ENCODE measurements around the gene POMGNT2. TPM values are rescaled to one million over a fixed set of nuclear protein-coding genes. Genes with fewer than 3 reads are reported as not detected.

The POMGNT2 gene
- polyA plus RNA-seq, 1 of the 3 experiments (the other 2 are of a cell fraction) = 20.6 TPM

- TF ChIP-seq MAX (IDR thresholded peaks at IDR 0.05; ENCODE audit: low read depth) = no peak
- no peak for TF ChIP-seq EP300 (IDR thresholded peaks at IDR 0.05; ENCODE audit: borderline replicate concordance in 1 of 2, low read depth in 1 of 2, low read length in 1 of 2)
- TF ChIP-seq MEF2A (IDR thresholded peaks at IDR 0.05; ENCODE audit: borderline replicate concordance, low read depth) = no peak
- no peak for TF ChIP-seq SMC3 (IDR thresholded peaks at IDR 0.05; ENCODE audit: low read depth, low read length)
- no peak for TF ChIP-seq EZH2phosphoT487 (IDR thresholded peaks at IDR 0.05; ENCODE audit: borderline replicate concordance, low read depth)
- no peak for TF ChIP-seq REST (IDR thresholded peaks at IDR 0.05; ENCODE audit: low read depth, low read length)
- TF ChIP-seq IRF3 (IDR thresholded peaks at IDR 0.05; ENCODE audit: low read depth, low read length) = no peak
- TF ChIP-seq TEAD4 (IDR thresholded peaks at IDR 0.05; ENCODE audit: borderline replicate concordance, insufficient read depth) = no peak
- ChIA-PET CTCF (interaction anchor here (0.9 to 1.0 kb wide), 2 partner anchors 22 to 33 kb away, joined by 3 read pairs; no protein-coding TSS in a partner anchor), POLR2A (no interaction called here)
- H3K9ac ChIP-seq = no peak overlapping the region
- H3F3A ChIP-seq (replicated peaks; ENCODE audit: insufficient read depth) = no peaks in the 10 kb centered on the region
- no peaks in the 10 kb centered on the region for H3K79me2 ChIP-seq (ENCODE audit: insufficient read depth)
- no peak overlapping the region for H3K27ac ChIP-seq (ENCODE audit: low read depth in 2 of 2, low read length in 1 of 2)
- peaks cover 0 to 20% of the 10 kb centered on the region in 2 experiments; a peak in 2 of 4 replicates for H3K4me1 ChIP-seq (ENCODE audit: control insufficient read depth in 1 of 2, insufficient read depth in 2 of 2, low read depth in 1 of 2, low read length in 1 of 2)
- no peaks in the 10 kb centered on the region for H3K9me2 ChIP-seq
- no peaks in the 10 kb centered on the region for H4K20me1 ChIP-seq (ENCODE audit: insufficient read depth)
- no peak overlapping the region for H3K4me3 ChIP-seq (ENCODE audit: low read depth in 2 of 2, low read length in 1 of 2)
- no peak overlapping the region for H2AFZ ChIP-seq (ENCODE audit: low read depth)
- H3K36me3 ChIP-seq (replicated peaks in 1 of 2; ENCODE audit: control insufficient read depth in 1 of 2, insufficient read depth in 2 of 2, low read length in 1 of 2) = no peaks in the 10 kb centered on the region
- 22% methylated on average over 6 of the region's 8 CpGs for WGBS (ENCODE audit: low lambda C conversion rate)
- no peaks in the 10 kb centered on the region for H3K27me3 ChIP-seq (ENCODE audit: insufficient read depth)
- H3K9me3 ChIP-seq = no peaks in the 10 kb centered on the region
- DNase-seq = peak; percentile 44
- no peak overlapping the region for H3K4me2 ChIP-seq
Measured at GRCh38 chr3:43062564-43063040, 43.3 kb downstream of the POMGNT2 start.

GRCh38 chr3:43062040-43062563 is 43.8 kb downstream of the POMGNT2 start:
- Histone ChIP-seq H3K4me3 (ENCODE audit: low read depth in 2 of 2, low read length in 1 of 2) (no peak overlapping the region), H3K9me3 (no peaks in the 10 kb centered on the region), H3K4me2 (no peak overlapping the region), H3K4me1 (ENCODE audit: control insufficient read depth in 1 of 2, insufficient read depth in 2 of 2, low read depth in 1 of 2, low read length in 1 of 2) (peaks cover 0 to 20% of the 10 kb centered on the region in 2 experiments; a peak in 2 of 4 replicates), H3K36me3 (replicated peaks in 1 of 2; ENCODE audit: control insufficient read depth in 1 of 2, insufficient read depth in 2 of 2, low read length in 1 of 2) (no peaks in the 10 kb centered on the region), H2AFZ (ENCODE audit: low read depth) (no peak overlapping the region), H3K9ac (no peak overlapping the region), H3K9me2 (no peaks in the 10 kb centered on the region), H3K27ac (ENCODE audit: low read depth in 2 of 2, low read length in 1 of 2) (no peak overlapping the region; a peak in 1 of 4 replicates), H4K20me1 (ENCODE audit: insufficient read depth) (no peaks in the 10 kb centered on the region), H3K27me3 (ENCODE audit: insufficient read depth) (no peaks in the 10 kb centered on the region), H3F3A (replicated peaks; ENCODE audit: insufficient read depth) (no peaks in the 10 kb centered on the region), H3K79me2 (ENCODE audit: insufficient read depth) (no peaks in the 10 kb centered on the region)
- DNase-seq = peak; percentile 87
- 12% methylated on average over 5 of the region's 5 CpGs for WGBS (ENCODE audit: low lambda C conversion rate)
- CTCF ChIA-PET = interaction anchor here (0.8 to 1.8 kb wide), 3 partner anchors 100 to 441 kb away, joined by 3 to 6 read pairs (median 3); no protein-coding TSS in a partner anchor
- POLR2A ChIA-PET = no interaction called here
- TF ChIP-seq GABPA (IDR thresholded peaks at IDR 0.05; ENCODE audit: low read depth) (no peak), RCOR1 (IDR thresholded peaks at IDR 0.05; ENCODE audit: low read length) (peak; percentile 95), PBX3 (IDR thresholded peaks at IDR 0.05) (no peak), MXI1 (IDR thresholded peaks at IDR 0.05; ENCODE audit: low read depth, low read length) (peak; percentile 50; the same call in 1 of the 2 replicates), FOXJ3 (CRISPR knock-in tag; IDR thresholded peaks at IDR 0.05) (peak; percentile 76), USF1 (IDR thresholded peaks at IDR 0.05; ENCODE audit: borderline replicate concordance, low read depth) (no peak), ZBTB33 (IDR thresholded peaks at IDR 0.05; ENCODE audit: borderline replicate concordance, low read depth) (no peak), POLR2AphosphoS5 (IDR thresholded peaks at IDR 0.05; ENCODE audit: low read depth, low read length) (no peak), TEAD4 (IDR thresholded peaks at IDR 0.05; ENCODE audit: borderline replicate concordance, insufficient read depth) (no peak), CHD2 (IDR thresholded peaks at IDR 0.05; ENCODE audit: low read length, partially characterized antibody) (peak; percentile 73)
